Lower leg skin (tissue), 3 donors: ENCODE results near the gene CC2D1A.

Experiments
- POLR2A ChIP-seq, 2 donors: fragments of 450-650 bp; IDR thresholded peaks; one replicate each; pipeline ENCODE4 v1.6.1; 2016 to 2017; ENCODE audit warnings: antibody characterized with exemption in 2 of 2, mild to moderate bottlenecking in 1 of 2, moderate library complexity in 1 of 2
- TF ChIP-seq, protein P1 (sequence below), 3 donors: fragments of 450-650 bp; IDR thresholded peaks; one replicate each; pipeline ENCODE4 v1.5.1; 2016; ENCODE audit warnings: antibody characterized with exemption in 3 of 3, mild to moderate bottlenecking in 3 of 3, moderate library complexity in 2 of 3

DNA sequence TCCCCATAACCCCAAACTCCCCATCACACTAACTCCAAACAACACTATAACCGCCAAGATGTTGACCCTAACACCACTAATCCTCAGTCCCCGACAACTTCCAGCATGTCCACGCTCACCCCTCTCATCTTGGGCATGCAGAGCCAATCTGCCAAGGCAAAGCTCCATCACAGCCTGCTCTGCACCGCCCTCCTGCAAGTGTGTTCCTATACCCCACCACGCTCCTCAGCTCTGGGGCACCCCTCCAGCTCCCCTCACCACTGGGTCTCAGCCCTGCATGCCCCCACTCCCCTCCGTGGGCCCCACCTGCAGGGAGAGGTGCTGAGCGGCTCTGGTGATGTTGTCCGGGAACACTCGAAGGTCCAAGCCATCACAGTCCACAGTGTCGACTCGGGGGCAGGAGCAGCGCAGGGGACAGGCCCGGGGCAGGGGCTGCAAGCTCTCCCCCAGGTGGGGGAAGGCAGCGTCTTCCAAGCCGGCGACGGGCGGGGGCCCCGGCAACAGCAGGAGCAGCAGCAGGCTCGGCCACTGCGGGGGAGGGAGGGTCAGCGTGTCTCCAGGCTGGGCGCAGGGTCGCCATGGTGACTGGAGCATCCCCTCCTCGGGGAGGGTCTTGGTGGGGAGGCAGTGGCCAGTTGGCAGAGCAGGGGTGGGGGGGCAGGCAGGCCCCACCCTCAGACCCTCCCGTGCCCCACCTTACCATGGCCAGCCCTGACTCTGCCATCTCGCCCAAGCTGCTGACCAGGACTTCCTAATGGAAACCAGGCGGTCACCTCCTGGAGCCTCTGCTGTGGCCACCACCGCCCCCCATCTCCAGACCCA, 31.7 kb downstream of the CC2D1A start:
- TF ChIP-seq, protein P1, sequence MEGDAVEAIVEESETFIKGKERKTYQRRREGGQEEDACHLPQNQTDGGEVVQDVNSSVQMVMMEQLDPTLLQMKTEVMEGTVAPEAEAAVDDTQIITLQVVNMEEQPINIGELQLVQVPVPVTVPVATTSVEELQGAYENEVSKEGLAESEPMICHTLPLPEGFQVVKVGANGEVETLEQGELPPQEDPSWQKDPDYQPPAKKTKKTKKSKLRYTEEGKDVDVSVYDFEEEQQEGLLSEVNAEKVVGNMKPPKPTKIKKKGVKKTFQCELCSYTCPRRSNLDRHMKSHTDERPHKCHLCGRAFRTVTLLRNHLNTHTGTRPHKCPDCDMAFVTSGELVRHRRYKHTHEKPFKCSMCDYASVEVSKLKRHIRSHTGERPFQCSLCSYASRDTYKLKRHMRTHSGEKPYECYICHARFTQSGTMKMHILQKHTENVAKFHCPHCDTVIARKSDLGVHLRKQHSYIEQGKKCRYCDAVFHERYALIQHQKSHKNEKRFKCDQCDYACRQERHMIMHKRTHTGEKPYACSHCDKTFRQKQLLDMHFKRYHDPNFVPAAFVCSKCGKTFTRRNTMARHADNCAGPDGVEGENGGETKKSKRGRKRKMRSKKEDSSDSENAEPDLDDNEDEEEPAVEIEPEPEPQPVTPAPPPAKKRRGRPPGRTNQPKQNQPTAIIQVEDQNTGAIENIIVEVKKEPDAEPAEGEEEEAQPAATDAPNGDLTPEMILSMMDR (IDR thresholded peaks at IDR 0.05), result no peak
- no peak for TF ChIP-seq POLR2A (IDR thresholded peaks at IDR 0.05)
